Loucy (cell line): Measurements from ENCODE around the gene SYNGR2.

ENCODE experiments used
- H2AFZ ChIP-seq: fragments of 200-600 bp; sonication (generic); 2 replicates; pipeline ENCODE4 v1.6.0; 2016; ENCODE audit warnings: antibody characterized with exemption, mild to moderate bottlenecking, low read length, moderate library complexity
- H3F3A ChIP-seq: fragments of 200-600 bp; 2 replicates; pipeline ENCODE4 v1.6.0; 2016; ENCODE audit warnings: antibody characterized with exemption, low read depth, mild to moderate bottlenecking
- H3K27me3 ChIP-seq: fragments of 200-600 bp; sonication (generic); 2 replicates; pipeline ENCODE4 v1.6.1; 2014; ENCODE audit warnings: low read length, mild to moderate bottlenecking; ENCODE audit not compliant: insufficient read depth, poor library complexity, severe bottlenecking
- H3K36me3 ChIP-seq: fragments of 200-600 bp; sonication (generic); 2 replicates; pipeline ENCODE4 v1.6.1; 2016; ENCODE audit warnings: low read length; ENCODE audit not compliant: insufficient read depth
- H3K4me1 ChIP-seq: fragments of 200-600 bp; sonication (generic); 2 replicates; pipeline ENCODE4 v1.5.1; 2014; ENCODE audit warnings: low read length, mild to moderate bottlenecking; ENCODE audit not compliant: insufficient read depth, poor library complexity, severe bottlenecking
- H3K4me2 ChIP-seq: fragments of 200-600 bp; sonication (generic); 2 replicates; pipeline ENCODE4 v1.6.0; 2014; ENCODE audit warnings: antibody characterized with exemption, low read length, low read depth, mild to moderate bottlenecking; ENCODE audit not compliant: poor library complexity, severe bottlenecking
- H3K4me3 ChIP-seq: fragments of 200-600 bp; sonication (generic); 2 replicates; pipeline ENCODE4 v1.5.1; 2014; ENCODE audit warnings: low read length, mild to moderate bottlenecking, mixed read lengths; ENCODE audit not compliant: poor library complexity, severe bottlenecking
- H3K79me2 ChIP-seq: fragments of 200-600 bp; sonication (generic); 2 replicates; pipeline ENCODE4 v1.6.1; 2014; ENCODE audit warnings: low read length; ENCODE audit not compliant: insufficient read depth
- H3K9ac ChIP-seq: fragments of 200-600 bp; sonication (generic); 2 replicates; pipeline ENCODE4 v1.6.0; 2014; ENCODE audit warnings: mild to moderate bottlenecking, low read depth, low read length, moderate library complexity; ENCODE audit not compliant: poor library complexity, severe bottlenecking
- H3K9me2 ChIP-seq: fragments of 200-600 bp; sonication (generic); replicated peaks from 2 replicates; pipeline ENCODE4 v1.6.1; 2016; ENCODE audit warnings: low read depth, low read length, mixed read lengths
- H3K9me3 ChIP-seq: fragments of 200-600 bp; sonication (generic); 2 replicates; pipeline ENCODE4 v1.6.1; 2014; ENCODE audit warnings: mild to moderate bottlenecking, antibody characterized with exemption, low read length, low read depth; ENCODE audit not compliant: insufficient read depth
- H4K20me1 ChIP-seq: fragments of 200-600 bp; sonication (generic); 2 replicates; pipeline ENCODE4 v1.6.0; 2014; ENCODE audit warnings: antibody characterized with exemption, low read length, mild to moderate bottlenecking; ENCODE audit not compliant: insufficient read depth, poor library complexity, severe bottlenecking
- CTCF ChIP-seq: fragments of 200-600 bp; sonication (generic); conservative IDR thresholded peaks from 2 replicates; pipeline ENCODE4 v1.5.1; 2014; ENCODE audit warnings: mild to moderate bottlenecking, antibody characterized with exemption, low read length
- EZH2phosphoT487 ChIP-seq: fragments of 200-600 bp; IDR thresholded peaks from 2 replicates; pipeline ENCODE4 v1.6.1; 2018; ENCODE audit warnings: antibody characterized with exemption, mild to moderate bottlenecking, moderate library complexity, borderline replicate concordance

The SYNGR2 gene

GRCh38 chr17:78172249-78173051 is 4.1 kb downstream of the SYNGR2 start:
- TF ChIP-seq EZH2phosphoT487 = no peak
- TF ChIP-seq CTCF = no peak
- Histone ChIP-seq H3K9ac (no peak overlapping the region), H3K4me1 (peaks cover 18% of the 10 kb centered on the region), H3K9me2 (no peaks in the 10 kb centered on the region), H3F3A (no peaks in the 10 kb centered on the region), H3K79me2 (no peaks in the 10 kb centered on the region; the same call in 1 of the 2 replicates), H2AFZ (no peak overlapping the region), H4K20me1 (peaks cover 15% of the 10 kb centered on the region), H3K4me2 (no peak overlapping the region), H3K4me3 (no peak overlapping the region), H3K27me3 (no peaks in the 10 kb centered on the region), H3K9me3 (no peaks in the 10 kb centered on the region), H3K36me3 (peaks cover 8% of the 10 kb centered on the region; the same call in 1 of the 2 replicates)

GRCh38 chr17:78173097-78173715 is 4.8 kb downstream of the SYNGR2 start:
- H3K36me3 ChIP-seq = peaks cover 10% of the 10 kb centered on the region; the same call in 1 of the 2 replicates
- no peaks in the 10 kb centered on the region; the same call in 1 of the 2 replicates for H3K79me2 ChIP-seq

GRCh38 chr17:78174346-78174869 is 6.0 kb downstream of the SYNGR2 start:
- H3K4me1 ChIP-seq = peaks cover 10% of the 10 kb centered on the region
- no peaks in the 10 kb centered on the region for H3K27me3 ChIP-seq
- H4K20me1 ChIP-seq = peaks cover 9% of the 10 kb centered on the region
- H3K9ac ChIP-seq = no peak overlapping the region
- no peaks in the 10 kb centered on the region for H3K9me2 ChIP-seq
- H3K4me2 ChIP-seq = no peak overlapping the region
- TF ChIP-seq EZH2phosphoT487 (no peak), CTCF (no peak)
- no peaks in the 10 kb centered on the region; the same call in 1 of the 2 replicates for H3K79me2 ChIP-seq
- peaks cover 20% of the 10 kb centered on the region; the same call in 1 of the 2 replicates for H3K36me3 ChIP-seq
- H2AFZ ChIP-seq = no peak overlapping the region
- H3K9me3 ChIP-seq = no peaks in the 10 kb centered on the region
- H3F3A ChIP-seq = no peaks in the 10 kb centered on the region
- no peak overlapping the region for H3K4me3 ChIP-seq

More at GRCh38 chr17:78173097-78173715, 4.8 kb downstream of the SYNGR2 start:
- Histone ChIP-seq H3K4me3 (no peak overlapping the region), H3K27me3 (no peaks in the 10 kb centered on the region), H4K20me1 (peaks cover 15% of the 10 kb centered on the region), H3K9me2 (no peaks in the 10 kb centered on the region), H3K4me2 (no peak overlapping the region), H3K9me3 (no peaks in the 10 kb centered on the region), H2AFZ (no peak overlapping the region), H3F3A (no peaks in the 10 kb centered on the region), H3K9ac (no peak overlapping the region), H3K4me1 (peaks cover 15% of the 10 kb centered on the region)
- no peak for TF ChIP-seq EZH2phosphoT487
- TF ChIP-seq CTCF = no peak
